Left forelimb (tissue), 1 donor: ENCODE measurements around the gene SCARB2.
"Not testable (repeated sequence)": the region's sequence is repeated elsewhere in the genome, so short reads cannot be mapped to it uniquely, and the experiment has no call there.

Experiments
- DNase-seq: peaks from one replicate; pipeline ENCODE4 v3.0.0-alpha.2; 2018; ENCODE audit warnings: low spot score

The SCARB2 gene

DNA sequence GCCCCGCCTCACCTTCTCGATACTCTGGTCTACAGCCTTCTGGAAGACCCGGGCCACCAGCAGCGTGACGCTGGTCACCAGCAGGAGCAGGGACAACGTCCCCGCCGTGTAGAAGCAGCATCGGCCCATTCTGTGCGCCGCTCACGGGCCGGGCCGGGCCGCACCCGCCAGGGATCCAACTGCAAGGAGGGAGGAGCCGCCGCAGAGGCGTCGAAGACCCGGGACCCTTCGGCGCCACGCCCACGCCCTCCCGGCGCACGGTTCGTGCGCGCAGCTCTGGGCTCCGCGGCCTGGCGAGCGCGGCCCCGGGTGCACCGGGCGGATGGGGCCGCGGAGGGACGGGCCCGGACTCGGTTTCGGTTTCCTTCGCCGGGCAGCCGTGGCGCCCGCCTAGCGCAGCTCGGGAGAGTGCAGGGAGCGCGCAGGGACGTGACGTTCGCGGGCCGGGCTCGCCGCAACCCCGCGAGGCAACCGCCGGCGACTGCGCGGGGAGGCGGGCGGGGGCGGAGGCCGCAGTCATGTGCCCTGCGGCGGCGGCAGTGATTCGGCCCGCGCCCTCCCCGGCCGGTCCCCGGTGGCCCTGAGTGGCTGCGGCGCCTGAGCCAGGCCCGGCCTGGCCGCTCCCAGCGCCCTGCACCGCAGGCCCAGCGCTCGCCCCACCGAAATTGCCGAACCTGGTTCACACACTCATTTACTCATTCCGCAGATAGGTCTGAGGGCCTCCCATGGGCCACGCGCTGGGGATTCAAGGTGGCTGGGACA lies at the start of gene SCARB2:
TSS of gene SCARB2 (minus strand) at position 410 of the 762 bp plus-strand sequence. CDS start at position 129, 281 bp downstream.
- peak; percentile 90 for DNase-seq

DNA sequence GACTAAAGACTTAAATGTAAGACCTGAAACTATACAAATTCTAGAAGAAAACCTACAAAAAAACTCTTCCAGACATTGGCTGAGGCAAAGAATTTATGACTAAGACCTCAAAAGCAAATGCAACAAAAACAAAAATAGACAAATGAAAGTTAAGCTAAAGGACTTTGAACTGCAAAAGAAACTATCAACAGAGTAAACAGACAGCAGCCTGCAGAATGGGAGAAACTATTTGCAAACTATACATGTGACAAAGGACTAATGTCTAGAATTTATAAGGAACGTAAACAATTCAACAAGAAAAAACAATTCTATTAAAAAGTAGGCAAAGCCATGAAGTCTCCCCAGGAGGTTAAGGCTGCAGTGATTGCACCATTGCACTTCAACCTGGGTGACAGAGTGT lies 46.9 kb upstream of the SCARB2 start:
- DNase-seq, result no peak

GRCh38 chr4:76257824-76258223 lies 44.2 kb upstream of the SCARB2 start:
- no peak for DNase-seq

DNA sequence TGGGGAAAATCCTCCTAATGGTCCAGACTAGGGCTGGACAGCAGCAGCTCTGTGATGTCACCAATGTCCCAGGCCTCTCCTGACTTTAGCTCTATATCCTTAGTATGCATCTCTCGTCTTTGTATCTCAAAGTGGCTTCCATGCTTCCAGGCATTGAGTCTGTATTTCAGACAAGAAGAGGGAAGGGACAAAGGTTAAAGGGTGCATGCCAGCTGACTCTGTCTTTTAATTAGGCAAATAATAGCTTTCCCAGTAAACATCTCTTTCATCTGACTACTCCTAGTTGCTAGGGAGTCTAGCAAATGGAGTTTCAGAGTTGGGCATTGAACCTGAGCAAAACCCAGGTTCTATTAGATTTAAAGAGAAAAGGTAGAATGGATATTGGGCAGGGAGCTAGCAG lies 43.3 kb upstream of the SCARB2 start:
- DNase-seq, result no peak

DNA sequence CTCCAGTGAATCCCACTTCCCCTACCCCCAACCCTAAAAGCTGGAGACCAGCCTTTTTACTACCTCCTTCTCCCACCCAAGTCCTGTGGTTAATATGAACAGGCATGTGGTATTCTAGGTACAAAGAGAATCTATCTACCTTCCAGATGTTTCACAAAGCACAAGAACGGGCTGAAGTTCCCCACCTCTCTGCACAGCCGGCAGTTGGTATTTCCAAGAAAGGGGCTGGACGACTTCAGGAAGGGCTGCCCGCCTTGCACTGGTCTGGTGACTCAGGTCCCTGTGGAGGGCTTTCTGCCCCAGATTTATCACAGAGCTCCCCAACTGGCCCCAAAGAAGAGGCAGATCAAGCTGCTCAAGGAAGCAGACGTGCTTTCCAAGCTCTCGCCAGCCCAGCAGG lies 42.4 kb upstream of the SCARB2 start:
- no peak for DNase-seq

- no peak for DNase-seq
Measured at GRCh38 chr4:76253511-76253910, 39.9 kb upstream of the SCARB2 start.

GRCh38 chr4:76252271-76252653 lies 38.6 kb upstream of the SCARB2 start:
- DNase-seq, result no peak

DNA sequence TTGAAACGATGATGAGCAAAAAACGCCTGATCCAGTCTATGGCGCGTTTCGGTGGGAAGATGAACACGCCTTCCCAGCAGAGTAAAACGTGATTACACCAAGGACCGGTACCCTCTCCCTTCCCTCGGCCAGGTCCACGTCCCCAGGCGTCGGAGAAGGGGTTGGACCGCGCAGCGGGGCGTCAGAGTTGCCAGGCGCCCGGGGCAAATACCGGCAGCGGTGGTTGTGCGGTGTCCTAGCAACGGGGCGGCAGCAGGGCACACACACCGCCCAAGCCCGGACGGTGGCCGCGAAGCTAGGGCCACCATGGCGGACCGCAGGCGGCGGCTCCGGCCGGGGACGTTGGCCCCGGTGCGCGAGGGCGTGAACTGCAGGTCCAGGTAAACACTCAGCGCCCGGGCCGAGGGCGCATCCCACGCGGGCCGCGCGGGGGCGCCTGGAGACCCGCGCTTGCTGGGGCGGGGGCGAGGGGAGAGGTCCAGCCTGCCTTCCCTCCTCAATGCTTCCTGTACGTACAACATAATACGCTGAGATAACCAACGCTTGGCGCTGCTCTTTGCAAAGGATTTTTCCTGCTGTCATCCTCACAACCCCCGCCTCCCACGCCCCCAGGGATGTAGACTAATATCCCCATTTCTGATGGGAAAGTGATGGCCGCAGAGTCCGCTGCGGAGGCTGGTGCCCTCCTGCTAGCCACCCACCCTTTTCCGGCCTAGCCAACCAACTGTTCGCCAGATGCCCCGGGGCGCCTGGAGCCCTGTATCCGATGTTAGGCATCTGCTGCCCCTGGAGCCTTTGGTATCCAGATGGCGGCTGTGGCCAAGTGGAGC lies 38.0 kb upstream of the SCARB2 start, which contains the start of gene FAM47E:
TSS of gene FAM47E (plus strand) at position 281 of the 830 bp plus-strand sequence. CDS start at position 307, 26 bp downstream.
- DNase-seq, result peak; percentile 76

DNA sequence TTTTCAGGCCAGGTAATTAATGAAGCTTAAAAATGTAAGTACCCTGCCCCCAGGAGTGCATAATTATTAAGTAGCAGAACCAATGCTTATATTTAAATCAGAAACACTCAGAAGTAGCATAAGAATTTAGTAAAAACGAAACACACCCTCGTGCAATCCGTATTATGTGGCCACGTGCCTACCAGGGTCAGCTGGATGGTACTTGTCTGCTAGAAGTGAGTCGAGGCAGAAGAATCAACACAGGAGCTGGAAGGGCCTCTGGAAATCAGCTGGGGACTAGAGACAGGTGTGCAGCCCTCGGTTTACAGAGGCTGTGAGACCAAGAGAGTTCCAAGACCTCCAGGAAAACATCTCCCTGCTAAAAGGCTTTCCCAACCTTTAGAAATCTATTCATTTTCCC lies 37.3 kb upstream of the SCARB2 start:
- no peak for DNase-seq

- DNase-seq, result no peak
Measured at GRCh38 chr4:76246852-76247251, 33.2 kb upstream of the SCARB2 start.

DNA sequence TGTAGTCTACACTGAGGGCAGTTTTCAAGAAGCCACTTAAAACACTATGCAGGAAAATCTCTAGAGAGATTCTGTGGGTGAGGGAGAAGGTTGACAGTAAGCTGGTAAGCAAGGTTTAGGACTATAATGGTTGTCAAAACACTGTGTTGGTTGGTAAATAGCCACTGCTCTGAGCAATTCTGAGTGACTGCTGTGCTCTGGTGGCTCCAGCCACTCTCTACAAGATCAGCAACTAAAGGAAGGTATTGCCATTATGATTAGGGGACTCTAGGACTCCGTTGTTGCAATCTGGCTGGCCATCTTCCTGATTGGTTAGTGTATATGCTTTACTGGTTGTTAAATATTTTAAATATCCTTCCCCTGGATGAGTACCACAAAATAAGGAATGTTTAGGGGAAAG lies 32.4 kb upstream of the SCARB2 start:
- DNase-seq, result no peak

DNA sequence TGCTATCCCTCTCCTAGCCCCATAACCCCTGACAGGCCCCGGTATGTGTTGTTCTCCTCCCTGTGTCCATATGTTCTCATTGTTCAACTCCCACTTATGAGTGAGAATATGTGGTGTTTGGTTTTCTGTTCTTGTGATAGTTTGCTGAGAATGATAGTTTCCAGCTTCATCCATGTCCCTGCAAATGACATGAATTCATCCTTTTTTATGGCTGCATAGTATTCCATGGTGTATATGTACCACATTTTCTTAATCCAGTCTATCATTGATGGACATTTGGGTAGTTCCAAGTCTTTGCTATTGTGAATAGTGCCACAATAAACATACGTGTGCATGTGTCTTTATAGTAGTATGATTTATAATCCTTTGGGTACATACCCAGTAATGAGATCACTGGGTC lies 30.3 kb upstream of the SCARB2 start:
- not testable (repeated sequence) for DNase-seq

DNA sequence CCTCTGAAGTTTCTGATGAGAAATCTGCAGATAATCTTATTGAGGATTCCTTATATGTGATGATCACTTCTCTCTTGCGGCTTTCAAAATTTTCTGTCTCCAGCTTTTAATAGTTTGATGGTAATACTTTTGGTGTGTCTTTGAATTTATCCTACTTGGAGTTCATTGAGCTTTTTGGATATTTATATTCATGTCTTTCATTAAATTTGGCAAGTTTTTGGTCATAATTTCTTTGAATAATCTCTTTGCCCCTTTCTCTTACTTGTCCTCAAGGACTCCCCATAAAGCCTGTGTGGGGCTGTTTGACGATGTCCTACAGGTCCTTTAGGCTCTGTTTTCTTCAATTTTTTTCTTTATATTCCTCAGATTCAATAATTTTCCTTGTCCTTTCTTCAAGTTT lies 26.6 kb upstream of the SCARB2 start:
- no peak for DNase-seq

- no peak for DNase-seq
Measured at GRCh38 chr4:76238701-76239100, 25.1 kb upstream of the SCARB2 start.

- DNase-seq, result no peak
Measured at GRCh38 chr4:76238236-76238635, 24.6 kb upstream of the SCARB2 start.

DNA sequence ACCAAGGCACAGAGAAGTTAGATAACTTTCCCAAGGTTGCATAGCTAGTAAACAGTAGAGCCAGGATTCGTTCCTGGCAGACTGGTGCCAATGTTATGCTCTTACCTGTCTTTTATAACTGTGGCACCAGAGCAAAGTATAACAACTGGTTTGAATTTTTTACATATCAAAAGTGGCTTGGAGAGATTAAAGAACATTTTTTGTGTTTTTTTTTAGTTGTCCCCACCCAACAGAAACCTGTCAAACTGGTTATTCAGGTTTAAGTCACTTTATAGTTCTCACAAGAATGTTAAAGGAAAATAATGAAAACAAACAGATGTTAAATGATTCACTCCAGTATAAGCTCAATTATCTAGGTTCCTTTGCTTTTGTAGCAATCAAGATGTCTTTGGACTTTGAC lies 22.3 kb upstream of the SCARB2 start:
- DNase-seq, result no peak

GRCh38 chr4:76235407-76235806 lies 21.8 kb upstream of the SCARB2 start:
- DNase-seq, result no peak

DNA sequence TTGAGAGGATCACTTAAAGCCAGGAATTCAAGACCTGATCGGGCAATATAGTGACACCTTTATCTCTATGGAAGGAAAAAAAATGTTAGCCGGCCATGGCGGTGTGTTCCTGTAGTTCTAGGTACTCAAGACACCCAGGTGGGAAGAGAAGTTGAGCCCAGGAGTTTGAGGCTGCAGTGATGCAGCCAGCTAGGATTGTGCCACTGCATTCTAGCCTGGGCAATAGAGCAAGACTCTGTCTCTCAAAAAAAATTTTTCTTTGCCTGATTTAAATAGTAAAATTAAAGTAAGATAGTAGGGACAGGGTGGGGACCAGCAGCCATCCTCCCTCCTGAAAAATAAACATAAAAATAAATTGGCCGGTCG lies 21.0 kb upstream of the SCARB2 start:
- DNase-seq, result no peak

DNA sequence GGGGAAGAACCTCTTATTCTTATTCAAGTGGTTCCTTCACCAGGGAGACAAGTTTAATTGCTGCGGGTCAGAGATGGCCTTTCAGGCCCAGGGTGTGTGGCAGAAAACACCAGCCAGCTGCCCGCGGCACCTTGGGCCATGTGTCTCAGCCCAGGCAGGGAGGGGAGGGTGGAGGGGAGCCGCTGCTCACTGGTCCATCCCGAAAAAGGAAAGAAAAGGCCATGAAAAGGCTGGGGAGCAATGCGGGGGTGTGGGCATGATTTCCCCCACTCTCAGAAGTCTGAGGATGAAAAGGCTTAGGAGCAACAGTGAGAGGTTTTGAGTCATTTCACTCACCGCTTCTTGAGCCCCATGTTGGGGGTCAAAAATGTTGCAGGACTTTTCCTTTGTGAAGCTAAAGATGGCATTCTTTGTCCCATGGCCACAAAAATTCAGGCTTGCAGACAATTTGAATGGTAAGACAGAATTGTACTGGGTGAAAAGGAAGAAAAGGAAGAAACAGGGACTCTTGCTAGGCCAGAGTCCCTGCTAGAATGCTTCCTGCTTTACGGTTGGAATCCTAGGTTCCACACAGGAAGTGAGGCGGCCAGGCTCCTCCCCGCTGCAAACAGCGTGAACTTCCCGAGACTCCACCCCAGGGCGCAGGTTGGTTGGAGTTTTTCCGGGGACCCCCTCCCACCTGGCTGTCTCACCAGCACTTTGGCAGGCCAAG lies 20.5 kb upstream of the SCARB2 start:
- no peak for DNase-seq

DNA sequence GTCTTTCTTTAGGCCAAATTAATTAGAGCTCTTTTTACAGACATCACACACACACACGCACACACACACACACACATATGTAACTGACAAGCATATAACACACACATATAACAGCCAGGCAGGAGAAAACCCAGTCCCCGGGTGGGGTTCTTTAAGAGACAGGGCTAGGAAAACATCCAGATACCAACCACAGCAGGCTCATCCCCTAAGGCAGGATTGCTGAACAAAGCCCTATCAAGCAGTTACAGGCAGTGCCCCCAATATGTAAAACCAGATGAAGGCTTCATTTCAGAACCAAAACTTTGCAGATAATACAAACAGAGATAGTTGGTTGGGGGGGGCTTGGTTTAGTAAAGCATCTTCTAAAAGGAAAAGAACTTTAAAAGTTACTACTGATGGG lies 19.9 kb upstream of the SCARB2 start:
- no peak for DNase-seq

DNA sequence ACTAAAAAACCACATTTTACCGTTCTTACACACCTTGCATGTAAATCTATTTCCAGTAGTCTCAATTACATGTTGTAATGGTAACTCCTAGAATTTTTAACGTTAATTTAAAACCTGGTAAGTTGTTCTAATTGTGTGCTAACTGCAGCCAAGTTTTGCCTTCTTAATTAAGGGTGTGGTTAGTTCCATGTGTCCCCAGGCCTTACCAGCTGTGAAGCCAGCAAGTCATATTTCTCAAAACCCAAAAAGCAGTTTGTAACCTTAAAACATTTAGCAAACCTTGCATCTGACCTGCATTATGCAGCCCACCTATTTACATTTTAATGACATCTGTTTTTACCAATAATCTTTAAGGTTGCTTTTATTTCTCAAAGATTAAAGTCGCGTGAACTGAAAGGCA lies 19.5 kb upstream of the SCARB2 start:
- no peak for DNase-seq

DNA sequence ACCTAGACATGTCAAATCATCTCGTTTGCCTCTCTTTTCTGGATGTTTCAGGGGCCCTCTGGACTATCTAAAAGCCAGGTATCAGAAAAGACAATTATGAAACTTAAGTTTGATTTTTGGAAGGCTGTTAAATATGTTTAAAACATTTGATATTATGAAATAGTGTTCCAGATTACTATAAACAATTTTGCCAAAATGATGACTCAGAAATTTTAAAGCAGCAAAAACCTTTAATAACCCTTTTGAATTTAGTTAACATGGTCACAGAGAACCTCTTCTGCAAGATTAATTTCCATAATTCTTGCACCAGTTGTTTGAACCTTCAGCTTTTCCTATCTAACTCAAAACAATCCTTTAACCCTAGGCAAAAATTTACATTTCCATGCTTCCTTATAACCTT lies 19.1 kb upstream of the SCARB2 start:
- DNase-seq, result no peak

GRCh38 chr4:76226418-76226817 lies 12.8 kb upstream of the SCARB2 start:
- no peak for DNase-seq
